Astrocyte of the cerebellum (primary cell): ENCODE results near the gene CHRNA9.

Source experiments
- DNase-seq: peaks from one replicate; pipeline ENCODE4 v3.0.0-alpha.2; 2011; ENCODE audit warnings: low read depth
- H3K4me3 ChIP-seq: 2 replicates; pipeline ENCODE4 v1.5.1; 2011; ENCODE audit warnings: mild to moderate bottlenecking, low read depth, low read length, moderate library complexity
- in situ Hi-C: cut with HindIII; loops from 2 replicates; pipeline ENCODE4 v1.10.0; 2017; ENCODE audit warnings: low sequenced_read_pairs
- TF ChIP-seq, protein P1 (sequence below): IDR thresholded peaks from 2 replicates; pipeline ENCODE4 v1.5.1; 2012; ENCODE audit warnings: low read length, low read depth, moderate library complexity, mild to moderate bottlenecking; ENCODE audit errors: missing control alignments

CHRNA9 gene

GRCh38 chr4:40363945-40364344 lies 28.8 kb downstream of the CHRNA9 start:
- DNase-seq: no peak
- H3K4me3 ChIP-seq: no peak overlapping the region
- TF ChIP-seq, protein P1, sequence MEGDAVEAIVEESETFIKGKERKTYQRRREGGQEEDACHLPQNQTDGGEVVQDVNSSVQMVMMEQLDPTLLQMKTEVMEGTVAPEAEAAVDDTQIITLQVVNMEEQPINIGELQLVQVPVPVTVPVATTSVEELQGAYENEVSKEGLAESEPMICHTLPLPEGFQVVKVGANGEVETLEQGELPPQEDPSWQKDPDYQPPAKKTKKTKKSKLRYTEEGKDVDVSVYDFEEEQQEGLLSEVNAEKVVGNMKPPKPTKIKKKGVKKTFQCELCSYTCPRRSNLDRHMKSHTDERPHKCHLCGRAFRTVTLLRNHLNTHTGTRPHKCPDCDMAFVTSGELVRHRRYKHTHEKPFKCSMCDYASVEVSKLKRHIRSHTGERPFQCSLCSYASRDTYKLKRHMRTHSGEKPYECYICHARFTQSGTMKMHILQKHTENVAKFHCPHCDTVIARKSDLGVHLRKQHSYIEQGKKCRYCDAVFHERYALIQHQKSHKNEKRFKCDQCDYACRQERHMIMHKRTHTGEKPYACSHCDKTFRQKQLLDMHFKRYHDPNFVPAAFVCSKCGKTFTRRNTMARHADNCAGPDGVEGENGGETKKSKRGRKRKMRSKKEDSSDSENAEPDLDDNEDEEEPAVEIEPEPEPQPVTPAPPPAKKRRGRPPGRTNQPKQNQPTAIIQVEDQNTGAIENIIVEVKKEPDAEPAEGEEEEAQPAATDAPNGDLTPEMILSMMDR: no peak
- in situ Hi-C loops: no loop called here

- H3K4me3 ChIP-seq: no peak overlapping the region
- TF ChIP-seq, protein P1: no peak
Measured at GRCh38 chr4:40365766-40366165, 30.6 kb downstream of the CHRNA9 start.

DNA sequence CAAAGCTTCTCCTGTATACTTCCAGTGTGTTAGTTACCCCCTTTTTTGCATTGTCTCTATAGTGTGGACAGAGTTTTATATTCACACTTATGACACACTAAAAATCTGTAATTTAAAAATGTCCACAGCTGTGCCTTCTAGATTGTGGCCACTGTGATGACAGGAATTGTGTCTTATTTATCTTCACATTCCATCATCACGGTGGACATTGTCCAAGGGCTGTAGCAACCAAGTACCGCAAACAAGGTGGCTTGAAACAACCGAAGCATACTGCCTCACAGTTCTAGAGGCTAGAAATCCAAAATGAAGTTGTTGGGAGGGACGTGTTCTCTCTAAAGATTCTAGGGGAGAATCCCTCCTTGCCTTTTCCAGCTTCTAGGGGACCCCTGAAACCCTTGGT lies 32.3 kb downstream of the CHRNA9 start:
- TF ChIP-seq, protein P1: no peak
- H3K4me3 ChIP-seq: no peak overlapping the region
- no peak for DNase-seq
- in situ Hi-C loops: no loop called here

More at GRCh38 chr4:40365766-40366165, 30.6 kb downstream of the CHRNA9 start:
- no peak for DNase-seq
- in situ Hi-C loops: no loop called here

DNA sequence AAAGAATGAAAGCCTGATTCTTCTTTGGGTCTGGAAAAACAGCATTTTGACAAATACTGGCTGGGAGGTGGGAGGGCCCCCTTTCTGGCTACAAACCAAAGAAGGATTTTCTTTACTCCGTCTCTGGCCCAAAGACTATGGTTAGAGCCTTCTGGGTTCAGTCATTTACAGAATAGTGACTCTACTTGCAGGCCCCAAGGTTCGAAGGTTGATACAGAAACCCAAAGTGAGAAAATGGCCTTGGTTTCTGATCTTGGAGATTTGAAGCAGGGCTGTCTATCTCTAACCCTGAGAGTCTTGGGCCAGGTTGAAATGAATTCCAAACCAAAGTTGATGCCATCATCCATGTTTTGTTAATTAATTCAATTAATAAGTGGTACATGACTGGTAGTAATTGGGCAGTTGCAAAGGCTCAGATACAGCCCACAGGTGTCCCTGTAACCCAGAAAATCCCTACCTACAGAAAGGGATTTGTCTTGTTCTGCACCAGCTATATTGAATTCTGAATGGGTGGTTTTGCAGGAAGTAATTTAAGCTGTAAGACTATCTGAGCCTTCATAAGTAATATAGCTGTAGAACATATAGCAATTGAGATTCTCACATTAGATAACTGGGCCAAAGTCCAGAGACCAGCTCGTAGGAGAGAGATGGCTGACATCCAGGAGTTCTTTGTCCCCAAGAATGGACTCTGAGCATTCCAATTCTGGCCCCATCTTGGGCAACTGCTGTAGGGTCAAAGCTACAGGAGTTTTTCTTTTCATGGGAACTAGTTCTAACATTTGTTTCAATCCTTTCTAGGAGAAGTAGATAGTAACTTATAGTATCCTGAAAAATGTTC lies 34.5 kb downstream of the CHRNA9 start:
- in situ Hi-C loops: no loop called here
- no peak for DNase-seq
- TF ChIP-seq, protein P1: no peak
- H3K4me3 ChIP-seq: no peak overlapping the region

GRCh38 chr4:40372651-40373050 lies 37.5 kb downstream of the CHRNA9 start:
- no peak for DNase-seq
- in situ Hi-C loops: no loop called here
- TF ChIP-seq, protein P1: no peak
- H3K4me3 ChIP-seq: no peak overlapping the region

DNA sequence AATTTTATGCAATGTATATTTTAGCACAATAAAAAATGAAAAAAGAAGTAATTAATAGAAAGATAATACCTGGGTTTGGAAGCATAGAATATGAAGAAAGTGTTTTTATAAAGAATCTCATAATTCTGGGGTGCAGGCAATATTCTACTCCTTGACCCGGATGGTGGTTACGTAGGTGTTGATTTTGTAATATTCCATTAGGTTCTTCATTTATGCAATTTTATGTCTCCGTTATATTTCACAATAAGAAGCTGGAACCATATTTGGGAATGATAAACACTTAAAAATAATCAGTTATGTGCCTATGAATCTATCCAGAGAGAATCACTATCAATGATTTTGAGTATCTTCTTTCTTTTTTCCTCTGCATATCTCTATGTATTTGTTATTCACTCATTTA lies 38.5 kb downstream of the CHRNA9 start:
- in situ Hi-C loops: no loop called here
- no peak for DNase-seq
- TF ChIP-seq, protein P1: no peak
- H3K4me3 ChIP-seq: no peak overlapping the region
